A673 (cell line): Measurements from ENCODE around the gene PPRC1. TPM values are rescaled to one million over a fixed set of nuclear protein-coding genes. Genes with fewer than 3 reads are reported as not detected.

Source experiments
- BruUV-seq: library from RNA; stranded (reverse); fragments of 400-500 nt; replicated peaks from 2 replicates; lab custom pipeline; 2021; lab: Mats Ljungman, UMichigan
- CTCF ChIA-PET: fragments of 300-600 bp; sonication (Branson Sonifier 250); formaldehyde crosslinking; loops from one replicate; lab custom pipeline; 2022; ENCODE audit warnings: antibody characterized with exemption; lab: Charles Lee
- POLR2A ChIA-PET: fragments of 300-600 bp; sonication (Branson Sonifier 250); formaldehyde crosslinking; loops from one replicate; lab custom pipeline; 2022; ENCODE audit warnings: antibody characterized with exemption; ENCODE audit not compliant: low non-redundant PET; lab: Charles Lee
- DNase-seq: peaks from one replicate; pipeline ENCODE4 v3.0.0-alpha.2; 2015; ENCODE audit warnings: low spot score
- H3K27ac ChIP-seq: fragments of 200-600 bp; sonication (generic); 2 replicates; pipeline ENCODE4 v1.5.1; 2016; ENCODE audit warnings: mixed run types, low read depth, mild to moderate bottlenecking, mixed read lengths, antibody characterized with exemption, low read length; ENCODE audit not compliant: poor library complexity, severe bottlenecking
- H3K27me3 ChIP-seq: fragments of 200-600 bp; sonication (generic); replicated peaks from 2 replicates; pipeline ENCODE4 v1.6.1; 2017; ENCODE audit warnings: mixed run types, low read depth, mild to moderate bottlenecking, mixed read lengths, antibody characterized with exemption, low read length; ENCODE audit not compliant: insufficient read depth, poor library complexity
- H3K36me3 ChIP-seq: fragments of 200-600 bp; sonication (generic); 2 replicates; pipeline ENCODE4 v1.6.1; 2016; ENCODE audit warnings: mixed run types, mild to moderate bottlenecking, mixed read lengths, antibody characterized with exemption, low read length; ENCODE audit not compliant: insufficient read depth, poor library complexity, severe bottlenecking
- H3K4me1 ChIP-seq: fragments of 200-600 bp; sonication (generic); 2 replicates; pipeline ENCODE4 v1.6.1; 2017; ENCODE audit warnings: mixed run types, mild to moderate bottlenecking, mixed read lengths, antibody characterized with exemption, low read length; ENCODE audit not compliant: insufficient read depth, poor library complexity, severe bottlenecking
- H3K4me3 ChIP-seq: fragments of 200-600 bp; sonication (generic); 2 replicates; pipeline ENCODE4 v1.5.1; 2016; ENCODE audit warnings: low read depth, mixed run types, mild to moderate bottlenecking, mixed read lengths, low read length; ENCODE audit not compliant: poor library complexity, severe bottlenecking
- H3K9me3 ChIP-seq: fragments of 200-600 bp; sonication (generic); 2 replicates; pipeline ENCODE4 v1.6.1; 2016; ENCODE audit warnings: mixed run types, low read depth, mild to moderate bottlenecking, mixed read lengths, antibody characterized with exemption, low read length; ENCODE audit not compliant: poor library complexity, severe bottlenecking
- CTCF ChIP-seq: fragments of 300-800, 200-600 bp; sonication (generic); conservative IDR thresholded peaks from 2 replicates; pipeline ENCODE4 v1.5.1; 2017; ENCODE audit warnings: low read depth, mild to moderate bottlenecking, antibody characterized with exemption, low read length, moderate library complexity, mixed read lengths
- EZH2 ChIP-seq: fragments of 200-600 bp; sonication (generic); IDR thresholded peaks from 2 replicates; pipeline ENCODE4 v1.6.1; 2017; ENCODE audit warnings: borderline replicate concordance, low read depth, mild to moderate bottlenecking, mixed read lengths, antibody characterized with exemption, low read length; ENCODE audit not compliant: poor library complexity, severe bottlenecking
- intact Hi-C: fragments of 100-400 bp; cut with micrococcal nuclease; formaldehyde crosslinking; loops from one replicate; pipeline ENCODE4 v1.10.0; 2022; ENCODE audit not compliant: unreplicated experiment
- total RNA-seq: library from RNA; stranded (reverse); gene quantifications from 2 replicates; pipeline ENCODE4 v1.2.3, GENCODE V29; 2021

The PPRC1 gene
- total RNA-seq, 1 experiment from 2014 or later: 103 TPM

GRCh38 chr10:102154466-102155116 lies 21.8 kb downstream of the PPRC1 start:
- H3K4me1 ChIP-seq: peaks cover 7% of the 10 kb centered on the region
- H3K27ac ChIP-seq: no peak overlapping the region
- CTCF ChIA-PET: no interaction called here
- H3K36me3 ChIP-seq: peaks cover 52% of the 10 kb centered on the region
- no peaks in the 10 kb centered on the region for H3K9me3 ChIP-seq
- H3K4me3 ChIP-seq: no peak overlapping the region
- H3K27me3 ChIP-seq: no peaks in the 10 kb centered on the region
- TF ChIP-seq EZH2 (no peak), CTCF (no peak)
- DNase-seq: no peak
- intact Hi-C loops: loop anchor here (5.0 kb wide), 1 partner anchor 348 kb away; the partner anchor contains the start of genes ACTR1A and SUFU
- POLR2A ChIA-PET: interaction anchor here (0.6 kb wide), 2 partner anchors 85 to 89 kb away, joined by 9 to 11 read pairs; partner anchors contain the start of gene HPS6
- no TSS peak for BruUV-seq

GRCh38 chr10:102157224-102157623 lies 24.4 kb downstream of the PPRC1 start:
- no TSS peak for BruUV-seq
- TF ChIP-seq CTCF (no peak), EZH2 (no peak)
- DNase-seq: no peak
- Histone ChIP-seq H3K4me3 (no peak overlapping the region), H3K9me3 (no peaks in the 10 kb centered on the region), H3K4me1 (no peaks in the 10 kb centered on the region), H3K27me3 (no peaks in the 10 kb centered on the region), H3K27ac (no peak overlapping the region), H3K36me3 (peaks cover 78% of the 10 kb centered on the region)
- intact Hi-C loops: no loop called here
- ChIA-PET POLR2A (interaction anchor here (0.6 kb wide), 1 partner anchor 22 kb away, joined by 4 read pairs; no protein-coding TSS in a partner anchor), CTCF (no interaction called here)

- intact Hi-C loops: no loop called here
- no peak for DNase-seq
- Histone ChIP-seq H3K4me3 (no peak overlapping the region), H3K27ac (no peak overlapping the region), H3K4me1 (no peaks in the 10 kb centered on the region), H3K36me3 (peaks cover 96% of the 10 kb centered on the region), H3K9me3 (no peaks in the 10 kb centered on the region), H3K27me3 (no peaks in the 10 kb centered on the region)
- POLR2A ChIA-PET: interaction anchor here (0.6 kb wide), 1 partner anchor 237 kb away, joined by 3 read pairs; the partner anchor contains the start of gene NFKB2
- TF ChIP-seq EZH2: no peak
- no peak for TF ChIP-seq CTCF
- no TSS peak for BruUV-seq
- CTCF ChIA-PET: no interaction called here
Measured at GRCh38 chr10:102159051-102159597, 26.3 kb downstream of the PPRC1 start.
